RWPE1 (cell line): ENCODE measurements around the gene GNMT.

Experiments used
- CTCF ChIA-PET: fragments of 350-600 bp; sonication (Branson Sonifier 250); formaldehyde crosslinking; extraction: SDS; loops from one replicate; lab custom pipeline; 2021; lab: Yijun Ruan, JAX
- POLR2A ChIA-PET: fragments of 400-600 bp; formaldehyde crosslinking; extraction: SDS; loops from one replicate; lab custom pipeline; 2020; ENCODE audit warnings: antibody characterized with exemption; ENCODE audit not compliant: low non-redundant PET; lab: Yijun Ruan, JAX
- DNase-seq: peaks from one replicate; pipeline ENCODE4 v3.0.0; 2012; ENCODE audit warnings: low spot score
- H3K27ac ChIP-seq: fragments of 450-650 bp; 2 replicates; pipeline ENCODE4 v1.5.1; 2017
- TF ChIP-seq, protein P1 (sequence below): fragments of 450-650 bp; conservative IDR thresholded peaks from 2 replicates; pipeline ENCODE4 v1.5.1; 2017; ENCODE audit warnings: low read depth, mild to moderate bottlenecking

GNMT gene

GRCh38 chr6:42966571-42966970 is 6.0 kb downstream of the GNMT start:
- no peak for DNase-seq
- ChIA-PET POLR2A (no interaction called here), CTCF (no interaction called here)
- H3K27ac ChIP-seq: no peak overlapping the region
- TF ChIP-seq, protein P1, sequence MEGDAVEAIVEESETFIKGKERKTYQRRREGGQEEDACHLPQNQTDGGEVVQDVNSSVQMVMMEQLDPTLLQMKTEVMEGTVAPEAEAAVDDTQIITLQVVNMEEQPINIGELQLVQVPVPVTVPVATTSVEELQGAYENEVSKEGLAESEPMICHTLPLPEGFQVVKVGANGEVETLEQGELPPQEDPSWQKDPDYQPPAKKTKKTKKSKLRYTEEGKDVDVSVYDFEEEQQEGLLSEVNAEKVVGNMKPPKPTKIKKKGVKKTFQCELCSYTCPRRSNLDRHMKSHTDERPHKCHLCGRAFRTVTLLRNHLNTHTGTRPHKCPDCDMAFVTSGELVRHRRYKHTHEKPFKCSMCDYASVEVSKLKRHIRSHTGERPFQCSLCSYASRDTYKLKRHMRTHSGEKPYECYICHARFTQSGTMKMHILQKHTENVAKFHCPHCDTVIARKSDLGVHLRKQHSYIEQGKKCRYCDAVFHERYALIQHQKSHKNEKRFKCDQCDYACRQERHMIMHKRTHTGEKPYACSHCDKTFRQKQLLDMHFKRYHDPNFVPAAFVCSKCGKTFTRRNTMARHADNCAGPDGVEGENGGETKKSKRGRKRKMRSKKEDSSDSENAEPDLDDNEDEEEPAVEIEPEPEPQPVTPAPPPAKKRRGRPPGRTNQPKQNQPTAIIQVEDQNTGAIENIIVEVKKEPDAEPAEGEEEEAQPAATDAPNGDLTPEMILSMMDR: no peak

DNA sequence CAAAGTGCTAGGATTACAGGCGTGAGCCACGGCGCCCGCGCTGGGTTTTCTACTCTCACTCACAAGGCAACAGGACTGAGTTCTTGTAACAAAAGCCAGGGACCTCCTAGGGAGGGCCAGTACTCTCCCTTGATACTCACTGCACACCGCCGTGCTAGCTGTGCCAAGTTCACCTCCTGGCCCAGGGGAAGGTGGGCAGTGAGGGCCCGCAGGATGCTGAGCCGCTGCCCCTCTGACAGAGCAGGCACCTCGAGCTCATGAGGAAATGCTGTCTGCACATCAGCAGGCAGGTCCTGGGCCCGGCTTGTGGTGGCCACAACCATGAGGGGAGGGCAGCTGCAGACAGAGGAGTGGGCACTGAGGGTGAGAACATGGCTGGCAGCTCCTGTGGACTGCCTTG is 6.7 kb downstream of the GNMT start:
- H3K27ac ChIP-seq: no peak overlapping the region
- POLR2A ChIA-PET: no interaction called here
- CTCF ChIA-PET: no interaction called here
- TF ChIP-seq, protein P1: no peak
- no peak for DNase-seq

DNA sequence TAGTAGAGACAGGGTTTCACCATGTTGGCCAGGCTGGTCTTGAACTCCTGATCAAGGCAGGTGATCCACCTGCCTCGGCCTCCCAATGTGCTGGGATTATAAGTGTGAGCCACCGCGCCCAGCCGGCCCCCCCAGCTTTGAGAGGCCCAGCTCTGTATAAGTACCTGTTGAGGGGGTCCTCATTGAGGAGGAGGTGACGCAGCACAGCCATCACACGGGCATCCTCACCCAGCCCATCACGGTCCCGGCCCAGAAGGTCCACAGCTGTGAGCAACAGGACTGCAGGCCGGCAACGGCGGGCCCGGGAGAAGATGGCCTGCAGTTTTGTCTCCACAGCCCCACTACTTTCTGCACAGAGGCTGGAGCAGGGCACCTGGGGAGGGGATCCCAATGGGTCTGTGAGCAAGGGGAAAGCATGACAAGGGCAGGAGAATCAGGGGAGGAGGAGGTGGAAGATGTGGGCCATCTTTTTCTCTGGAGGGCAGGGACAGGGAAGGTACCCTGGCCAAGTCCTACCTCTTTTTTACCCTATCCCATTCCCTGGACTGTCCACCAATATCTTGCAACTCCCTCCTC is 7.7 kb downstream of the GNMT start:
- ChIA-PET POLR2A (no interaction called here), CTCF (no interaction called here)
- no peak overlapping the region for H3K27ac ChIP-seq
- TF ChIP-seq, protein P1: no peak
- DNase-seq: no peak

DNA sequence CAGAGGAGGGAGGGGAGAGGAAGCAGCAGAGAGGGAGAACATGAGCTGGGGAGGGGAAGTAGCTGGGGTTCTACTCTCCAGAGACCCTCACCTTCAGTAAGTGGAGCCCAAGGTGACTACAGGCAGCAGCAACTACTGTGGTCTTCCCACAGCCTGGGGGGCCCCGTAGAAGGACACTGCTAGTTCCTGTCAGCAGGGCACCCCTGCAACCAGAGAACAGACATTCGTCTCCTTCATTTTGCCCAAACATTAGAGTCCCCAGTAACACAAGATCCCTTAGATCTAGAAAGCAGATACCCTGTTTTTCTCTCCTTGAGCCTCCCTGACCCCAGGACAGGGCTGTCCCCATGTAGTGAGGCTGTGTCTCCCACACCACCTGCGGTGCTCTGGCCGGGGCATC is 8.2 kb downstream of the GNMT start:
- ChIA-PET CTCF (interaction anchor here (0.6 kb wide), 1 partner anchor 201 kb away, joined by 6 read pairs; no protein-coding TSS in a partner anchor), POLR2A (no interaction called here)
- TF ChIP-seq, protein P1: no peak
- DNase-seq: no peak
- no peak overlapping the region for H3K27ac ChIP-seq

DNA sequence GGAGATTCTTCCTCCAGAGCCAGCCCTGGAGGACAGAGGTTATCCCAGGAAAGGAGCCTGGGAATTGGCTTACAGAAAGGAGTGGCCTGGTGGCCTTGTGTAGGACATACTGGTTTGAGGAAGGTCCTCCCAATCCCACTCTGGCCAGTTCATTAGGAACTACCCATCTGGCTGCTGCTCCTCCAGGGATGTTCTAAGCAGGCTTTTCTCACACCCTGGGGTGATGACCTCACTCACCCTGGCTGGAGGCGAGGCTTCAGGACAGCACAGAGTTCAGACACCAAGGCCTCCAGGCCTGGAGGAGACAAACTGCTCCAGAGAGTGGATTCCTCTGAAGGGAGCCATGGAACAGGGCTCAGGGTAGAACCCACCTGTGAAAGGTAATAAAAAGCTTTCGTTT is 8.9 kb downstream of the GNMT start:
- ChIA-PET CTCF (interaction anchor here (0.6 kb wide), 1 partner anchor 200 kb away, joined by 6 read pairs; no protein-coding TSS in a partner anchor), POLR2A (no interaction called here)
- no peak for DNase-seq
- TF ChIP-seq, protein P1: no peak
- H3K27ac ChIP-seq: no peak overlapping the region

GRCh38 chr6:42969934-42970333 is 9.4 kb downstream of the GNMT start:
- no peak overlapping the region for H3K27ac ChIP-seq
- DNase-seq: no peak
- TF ChIP-seq, protein P1: no peak
- ChIA-PET POLR2A (no interaction called here), CTCF (no interaction called here)
